Fibroblast of gingiva (primary cell): Measurements from ENCODE around the gene ITGA11.

Experiments used
- DNase-seq: peaks from one replicate; pipeline ENCODE4 v3.0.0-alpha.2; 2011; ENCODE audit warnings: low read depth

The ITGA11 gene

GRCh38 chr15:68310178-68310803, 121.7 kb downstream of the ITGA11 start:
- no peak for DNase-seq

DNA sequence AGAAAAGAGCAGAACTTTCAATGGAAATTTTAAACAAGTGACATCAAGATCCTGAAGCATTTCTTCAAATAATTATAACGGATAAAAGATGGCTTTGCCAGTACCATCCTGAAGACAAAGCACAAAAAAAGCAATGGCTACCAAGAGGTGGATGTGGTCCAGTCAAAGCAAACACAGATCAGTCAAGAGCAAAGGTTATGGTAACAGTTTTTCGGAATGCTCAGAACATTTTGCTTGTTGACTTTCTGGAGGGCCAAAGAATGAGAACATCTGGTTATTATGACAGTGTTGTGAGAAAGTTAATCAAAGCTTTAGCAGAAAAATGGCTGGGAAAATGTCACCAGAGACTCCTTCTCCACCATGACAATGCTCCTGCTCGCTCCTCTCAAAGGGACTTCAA, 122.9 kb downstream of the ITGA11 start:
- peak; percentile 20 for DNase-seq

DNA sequence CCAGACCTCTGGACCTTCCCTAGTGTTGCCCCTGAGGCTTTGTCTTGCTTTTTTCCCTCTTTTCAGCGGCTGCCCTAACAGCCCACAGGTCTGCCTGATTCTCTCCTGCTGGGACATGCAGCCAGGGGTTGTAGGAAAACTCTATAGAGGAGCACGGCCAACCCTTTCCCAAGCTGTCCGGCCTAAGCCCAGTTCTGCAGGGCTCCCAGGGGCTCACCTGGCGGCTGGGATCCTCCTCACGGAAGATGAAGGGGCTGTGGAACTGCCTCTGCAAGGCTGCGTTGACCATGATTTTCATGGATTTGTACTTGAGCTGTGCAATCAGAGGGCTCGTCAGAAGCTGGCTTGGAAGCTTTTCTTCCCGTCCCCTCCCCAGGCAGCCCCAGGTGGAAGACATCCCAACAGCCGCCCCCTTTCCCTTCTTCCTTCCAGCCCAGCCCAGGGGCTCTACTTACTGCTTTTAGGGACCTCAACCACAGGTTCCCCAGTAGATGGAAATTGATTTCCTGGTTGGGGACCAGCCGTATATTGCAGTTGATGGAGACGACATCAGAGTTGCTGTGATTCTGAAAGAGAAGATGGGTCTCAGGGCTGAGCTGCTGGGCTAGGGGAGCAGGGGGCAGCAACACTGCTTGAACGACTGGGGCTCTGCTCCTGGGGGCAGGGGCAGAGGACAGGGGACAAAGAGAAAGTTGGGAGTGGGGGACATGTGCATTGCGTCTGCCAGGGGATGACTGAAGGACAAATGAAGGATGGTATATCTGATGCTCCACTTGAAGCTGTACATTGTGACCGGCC, 124.6 kb downstream of the ITGA11 start:
- no peak for DNase-seq

DNA sequence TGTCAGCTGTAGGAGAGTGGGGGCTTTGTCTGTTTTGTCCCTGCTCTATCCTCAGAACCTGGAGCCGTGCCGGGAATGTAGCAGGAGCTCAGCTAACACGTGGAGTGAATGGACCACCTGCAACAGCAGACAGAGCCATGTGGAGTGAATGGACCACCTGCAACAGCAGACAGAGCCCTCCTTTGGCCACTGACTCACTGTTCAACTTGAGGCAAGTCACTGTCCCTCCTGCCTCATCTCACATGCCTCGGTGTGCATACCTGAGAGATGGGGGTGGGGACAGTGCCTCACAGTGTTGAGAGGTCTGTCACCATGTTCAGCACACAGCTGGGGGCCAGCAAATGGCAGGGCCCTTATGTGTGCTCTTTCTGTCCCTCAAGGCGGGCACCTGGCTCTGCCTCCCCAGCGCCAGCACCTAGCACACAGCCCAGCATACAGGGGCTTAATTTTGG, 126.5 kb downstream of the ITGA11 start:
- DNase-seq: no peak

- DNase-seq: no peak
These were observed 127.2 kb downstream of the ITGA11 start for GRCh38 chr15:68304589-68305337.

DNA sequence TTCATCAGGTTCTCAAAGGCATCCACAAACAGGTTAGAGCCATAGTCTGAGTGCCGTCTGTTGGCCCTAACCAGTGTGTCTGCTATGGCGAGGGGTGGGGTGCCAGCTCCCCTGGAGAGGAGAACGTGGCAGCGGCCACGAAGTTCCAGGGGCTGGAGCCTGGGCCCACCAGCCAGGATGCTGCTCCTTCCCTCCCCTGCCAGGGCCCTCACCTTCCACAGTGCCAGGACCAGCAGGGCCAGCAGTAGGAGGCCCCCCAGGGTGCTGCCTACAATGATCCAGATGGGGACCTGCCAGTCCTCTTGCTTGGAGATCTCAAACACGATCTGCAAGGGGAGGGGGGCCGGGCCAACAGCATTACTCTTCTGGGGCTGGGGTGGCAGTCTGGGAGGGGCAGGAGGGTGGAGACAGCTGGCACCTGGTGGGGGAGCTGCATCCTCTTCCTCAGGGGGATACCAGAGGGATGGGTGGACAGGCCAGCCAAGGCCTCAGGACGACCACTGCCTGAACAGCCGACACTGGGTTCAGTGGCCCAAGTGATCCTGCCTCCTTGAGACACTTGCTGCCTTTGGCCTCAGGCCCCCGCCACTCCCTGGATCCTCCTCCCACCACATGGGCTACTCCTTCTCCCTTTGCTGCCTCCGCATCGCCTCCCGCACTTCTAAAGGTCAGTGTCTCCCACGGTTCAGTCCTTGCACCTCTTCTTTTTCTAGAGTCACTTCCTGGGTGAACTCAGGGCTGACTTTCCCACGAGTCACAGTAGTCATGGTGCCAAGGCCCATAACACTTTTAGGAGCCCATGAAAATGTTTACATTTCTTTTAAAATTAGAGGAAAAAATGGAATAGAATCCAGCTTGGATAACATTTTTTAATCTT, 128.2 kb downstream of the ITGA11 start:
- DNase-seq: no peak

DNA sequence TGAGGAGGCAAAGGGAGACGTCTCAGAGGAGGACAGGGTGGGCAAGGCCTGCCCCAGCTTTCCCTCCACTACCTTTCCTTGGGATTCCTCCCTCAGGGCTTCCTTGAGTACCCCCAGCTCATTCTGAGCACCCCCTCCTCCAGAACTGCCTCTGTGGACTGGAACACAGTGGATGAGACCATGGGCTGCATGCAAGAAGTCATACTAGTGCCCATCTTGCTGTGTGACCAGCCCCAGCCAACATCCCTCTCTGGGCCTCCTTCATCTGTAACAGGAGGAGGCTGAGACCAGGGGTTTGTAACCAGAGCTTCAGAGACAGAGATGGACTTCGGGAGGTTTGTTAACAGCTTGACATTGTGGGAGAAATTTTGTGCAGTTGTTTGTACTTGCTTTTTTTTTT, 128.8 kb downstream of the ITGA11 start:
- no peak for DNase-seq

DNA sequence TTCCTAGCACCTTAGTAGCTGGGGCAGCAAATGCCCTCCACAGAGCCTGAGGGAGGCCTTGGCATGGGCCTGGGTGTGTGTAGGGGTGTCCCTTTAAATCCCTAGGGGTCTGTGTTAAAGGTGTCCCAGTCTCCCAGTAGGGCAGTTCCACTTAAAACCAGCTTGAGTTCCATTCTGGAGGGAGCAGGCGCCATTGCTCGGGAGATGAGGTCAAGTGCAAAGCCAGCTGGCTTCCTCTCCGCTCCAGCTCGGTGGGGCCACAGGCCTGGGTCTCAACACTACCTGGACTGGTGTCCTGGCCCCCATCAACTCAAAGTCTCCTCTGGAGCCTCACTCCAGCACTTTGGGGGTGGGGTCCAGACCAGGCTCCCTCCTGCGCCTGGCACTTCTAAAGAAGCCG, 129.2 kb downstream of the ITGA11 start:
- no peak for DNase-seq

- DNase-seq: no peak
These were observed 130.7 kb downstream of the ITGA11 start for GRCh38 chr15:68301301-68301700.

DNA sequence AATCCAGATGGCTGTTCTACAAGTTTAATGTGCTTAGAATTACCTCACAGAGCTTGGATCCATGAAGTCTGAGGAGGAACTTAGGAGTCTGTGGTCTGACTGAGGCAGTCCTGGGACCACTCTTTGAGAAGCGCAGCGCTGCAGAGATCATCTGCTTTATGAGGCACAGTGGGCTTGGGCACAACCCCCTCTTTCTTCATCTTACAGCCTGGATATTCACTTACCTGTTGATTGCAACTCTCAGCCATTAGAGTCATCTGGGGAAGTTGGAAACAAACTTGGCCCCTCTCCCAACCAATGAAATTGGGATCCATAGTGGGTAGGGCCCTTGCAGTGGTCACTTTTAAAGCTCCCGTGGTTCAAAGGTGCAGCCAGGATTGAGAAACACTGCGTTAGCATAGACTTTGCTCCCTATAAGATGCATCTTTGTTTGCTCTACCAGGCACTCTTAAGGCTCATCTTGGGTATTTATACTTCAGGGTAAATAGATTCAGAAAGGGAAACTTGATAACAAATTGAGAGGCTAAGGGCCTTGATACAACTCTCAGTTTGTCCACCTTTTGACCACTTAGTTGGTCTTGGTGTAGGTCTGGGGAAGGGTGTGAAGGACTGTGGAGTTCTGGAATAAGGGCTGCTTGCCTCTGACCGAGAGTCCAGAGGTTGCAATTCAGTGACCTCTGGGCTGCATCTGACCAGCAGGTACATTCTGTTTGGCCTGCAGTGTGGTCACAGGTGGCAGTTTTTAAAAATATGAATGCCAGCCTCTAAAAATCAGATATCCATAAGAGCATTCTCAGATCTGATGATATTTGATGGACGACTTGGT, 131.6 kb downstream of the ITGA11 start:
- DNase-seq: no peak

GRCh38 chr15:68299436-68299835, 132.5 kb downstream of the ITGA11 start:
- DNase-seq: no peak

DNA sequence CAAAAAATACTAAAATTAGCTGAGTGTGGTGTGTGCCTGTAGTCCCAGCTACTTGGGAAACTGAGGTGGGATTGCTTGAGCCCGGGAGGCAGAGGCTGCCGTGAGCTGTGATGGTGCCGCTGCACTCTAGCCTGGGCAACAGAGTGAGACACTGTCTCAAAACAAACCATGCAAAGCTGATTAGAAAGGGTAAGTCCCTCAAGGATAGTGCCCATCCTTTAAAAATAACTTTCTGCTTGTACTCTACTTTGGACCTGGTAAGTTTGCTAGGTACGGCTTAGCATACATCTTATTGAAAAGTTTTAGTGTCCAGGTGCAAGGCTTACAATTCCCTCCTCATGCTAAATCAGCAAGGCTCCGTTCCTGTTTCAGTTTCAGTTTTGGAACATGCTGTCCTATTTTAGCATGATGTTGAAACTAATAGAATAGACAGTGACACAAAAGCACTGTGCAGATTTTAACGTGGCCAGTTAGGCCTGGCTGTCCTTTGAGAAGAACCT, 133.0 kb downstream of the ITGA11 start:
- DNase-seq: peak; percentile 38

- DNase-seq: no peak
These were observed 133.6 kb downstream of the ITGA11 start for GRCh38 chr15:68298336-68298735.

DNA sequence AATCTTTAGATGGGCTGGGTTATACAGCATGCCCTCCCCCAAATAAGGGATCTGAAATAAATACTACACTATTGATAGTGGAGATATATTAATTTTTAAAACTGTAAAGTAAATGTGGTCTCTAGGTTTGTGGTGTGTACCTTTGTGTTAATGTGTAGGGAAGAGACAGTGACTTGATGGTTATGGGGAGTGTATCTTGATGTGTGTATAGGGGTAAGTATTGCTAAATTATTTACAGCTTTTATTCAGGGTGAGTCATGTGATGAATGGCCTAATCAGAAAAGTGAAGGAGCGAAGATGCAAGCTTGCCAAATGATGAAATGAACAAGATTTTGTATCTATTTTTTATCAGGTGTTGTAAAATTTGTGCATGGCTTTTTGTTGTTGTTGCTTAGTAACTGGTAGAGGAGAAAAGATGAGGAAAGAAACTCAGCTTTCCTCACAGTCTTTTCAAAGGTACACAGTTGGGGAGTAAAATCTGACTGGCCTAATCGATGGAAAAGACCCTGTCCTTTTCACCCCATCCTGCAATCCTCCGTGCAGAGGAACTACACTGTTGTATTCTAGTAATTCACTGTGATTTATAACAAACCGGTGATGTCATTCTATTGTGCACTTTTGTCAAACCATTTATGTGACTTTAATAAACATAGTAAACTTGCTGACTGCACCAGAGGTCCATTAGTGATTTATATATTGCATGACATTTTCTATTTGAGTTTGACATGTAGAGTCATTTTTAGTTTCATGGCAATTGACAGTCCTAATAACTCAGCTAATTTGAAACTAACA, 136.8 kb downstream of the ITGA11 start:
- no peak for DNase-seq

GRCh38 chr15:68292967-68293366, 139.0 kb downstream of the ITGA11 start:
- DNase-seq: no peak

- no peak for DNase-seq
These were observed 139.7 kb downstream of the ITGA11 start for GRCh38 chr15:68292157-68292781.

DNA sequence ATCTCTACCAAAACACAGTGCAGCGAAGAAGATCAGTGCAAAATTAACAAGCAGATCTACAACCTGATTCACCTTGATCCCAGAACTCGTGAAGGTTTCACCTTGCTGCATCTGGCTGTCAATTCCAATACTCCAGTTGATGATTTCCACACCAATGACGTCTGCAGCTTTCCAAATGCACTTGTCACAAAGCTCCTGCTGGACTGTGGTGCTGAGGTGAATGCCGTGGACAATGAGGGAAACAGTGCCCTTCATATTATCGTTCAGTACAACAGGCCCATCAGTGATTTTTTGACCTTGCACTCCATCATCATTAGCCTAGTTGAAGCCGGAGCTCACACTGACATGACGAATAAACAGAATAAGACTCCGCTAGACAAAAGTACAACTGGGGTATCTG, 141.2 kb downstream of the ITGA11 start:
- no peak for DNase-seq

GRCh38 chr15:68289621-68290352, 142.2 kb downstream of the ITGA11 start:
- no peak for DNase-seq

GRCh38 chr15:68289057-68289456, 142.9 kb downstream of the ITGA11 start:
- DNase-seq: no peak
